PC-3 (cell line): ENCODE results near the gene TRIM39. TPM values are rescaled to one million over a fixed set of nuclear protein-coding genes. Genes with fewer than 3 reads are reported as not detected.

Source experiments
- ATAC-seq: fragments of 200-7000 bp; cut with Tn5 transposase; 2 replicates; pipeline ENCODE4 v1.9.1; 2020; ENCODE audit warnings: mild to moderate bottlenecking, moderate library complexity
- BruUV-seq: library from RNA; stranded (reverse); fragments of 400-500 nt; replicated peaks from 2 replicates; lab custom pipeline; 2021; lab: Mats Ljungman, UMichigan
- CTCF ChIA-PET: fragments of 300-600 bp; sonication (Branson Sonifier 250); formaldehyde crosslinking; loops from one replicate; lab custom pipeline; 2022; ENCODE audit warnings: antibody characterized with exemption; lab: Charles Lee
- POLR2A ChIA-PET: fragments of 300-600 bp; sonication (Branson Sonifier 250); formaldehyde crosslinking; loops from one replicate; lab custom pipeline; 2022; ENCODE audit warnings: antibody characterized with exemption; ENCODE audit not compliant: unreplicated experiment; lab: Charles Lee
- DNase-seq: peaks from one replicate; pipeline ENCODE4 v3.0.0-alpha.2; 2015
- H2AFZ ChIP-seq: fragments of 300-600 bp; sonication (generic); 2 replicates; pipeline ENCODE4 v1.6.0; 2016; ENCODE audit warnings: antibody characterized with exemption, low read length
- H3F3A ChIP-seq: fragments of 300-600 bp; sonication (generic); one replicate; pipeline ENCODE4 v1.6.0; 2017; ENCODE audit warnings: antibody characterized with exemption, low read length, control low read depth, mild to moderate bottlenecking; ENCODE audit not compliant: unreplicated experiment
- H3K27ac ChIP-seq: fragments of 300-600 bp; sonication (generic); 2 replicates; pipeline ENCODE4 v1.5.1; 2016; ENCODE audit warnings: mild to moderate bottlenecking, low read length
- H3K27me3 ChIP-seq: fragments of 300-600 bp; sonication (generic); 2 replicates; pipeline ENCODE4 v1.6.1; 2016; ENCODE audit warnings: low read length, mixed read lengths
- H3K36me3 ChIP-seq: fragments of 300-600 bp; sonication (generic); 2 replicates; pipeline ENCODE4 v1.6.1; 2016; ENCODE audit warnings: low read depth, mixed run types, low read length, mixed read lengths
- H3K4me1 ChIP-seq: fragments of 300-600 bp; sonication (generic); 2 replicates; pipeline ENCODE4 v1.5.1; 2016; ENCODE audit warnings: low read length; ENCODE audit not compliant: insufficient read depth
- H3K4me2 ChIP-seq: fragments of 300-600 bp; sonication (generic); 2 replicates; pipeline ENCODE4 v1.6.0; 2016; ENCODE audit warnings: low read length
- H3K4me3 ChIP-seq: fragments of 300-600 bp; sonication (generic); 2 replicates; pipeline ENCODE4 v1.5.1; 2016; ENCODE audit warnings: mild to moderate bottlenecking, low read length, mixed read lengths
- H3K79me2 ChIP-seq: fragments of 300-600 bp; sonication (generic); 2 replicates; pipeline ENCODE4 v1.6.1; 2017; ENCODE audit warnings: low read length, mixed read lengths
- H3K9ac ChIP-seq: fragments of 300-600 bp; sonication (generic); 2 replicates; pipeline ENCODE4 v1.6.0; 2016; ENCODE audit warnings: mild to moderate bottlenecking, low read length
- H3K9me2 ChIP-seq: fragments of 300-600 bp; sonication (generic); replicated peaks from 2 replicates; pipeline ENCODE4 v1.6.1; 2016; ENCODE audit warnings: mixed run types, low read length, mixed read lengths
- H3K9me3 ChIP-seq: fragments of 300-600 bp; sonication (generic); 2 replicates; pipeline ENCODE4 v1.6.1; 2016; ENCODE audit warnings: low read length, mixed read lengths
- H4K20me1 ChIP-seq: fragments of 300-600 bp; sonication (generic); 2 replicates; pipeline ENCODE4 v1.6.1; 2016; ENCODE audit warnings: low read length, mixed read lengths
- EZH2 ChIP-seq: fragments of 300-600 bp; sonication (generic); IDR thresholded peaks from one replicate; pipeline ENCODE4 v1.6.1; 2017; ENCODE audit warnings: antibody characterized with exemption, mild to moderate bottlenecking, low read length; ENCODE audit not compliant: unreplicated experiment
- EZH2phosphoT487 ChIP-seq: fragments of 300-600 bp; sonication (generic); IDR thresholded peaks from 2 replicates; pipeline ENCODE4 v1.6.1; 2018; ENCODE audit warnings: mild to moderate bottlenecking, antibody characterized with exemption, low read length, borderline replicate concordance
- intact Hi-C: fragments of 100-400 bp; cut with micrococcal nuclease; formaldehyde crosslinking; loops from 2 replicates; pipeline ENCODE4 v1.9.0; 2023
- total RNA-seq: library from RNA; depleted of rRNA; stranded (reverse); fragments of >200 nt; gene quantifications from 2 replicates; pipeline ENCODE4 v1.2.3, GENCODE V29; 2014
- TF ChIP-seq, protein P1 (sequence below): fragments of 300-600 bp; sonication (generic); conservative IDR thresholded peaks from 2 replicates; pipeline ENCODE4 v1.5.1; 2017; ENCODE audit warnings: antibody characterized with exemption, low read depth, mild to moderate bottlenecking, low read length

Gene TRIM39
- total RNA-seq, 1 experiment from 2014 or later = 24.8 TPM

DNA sequence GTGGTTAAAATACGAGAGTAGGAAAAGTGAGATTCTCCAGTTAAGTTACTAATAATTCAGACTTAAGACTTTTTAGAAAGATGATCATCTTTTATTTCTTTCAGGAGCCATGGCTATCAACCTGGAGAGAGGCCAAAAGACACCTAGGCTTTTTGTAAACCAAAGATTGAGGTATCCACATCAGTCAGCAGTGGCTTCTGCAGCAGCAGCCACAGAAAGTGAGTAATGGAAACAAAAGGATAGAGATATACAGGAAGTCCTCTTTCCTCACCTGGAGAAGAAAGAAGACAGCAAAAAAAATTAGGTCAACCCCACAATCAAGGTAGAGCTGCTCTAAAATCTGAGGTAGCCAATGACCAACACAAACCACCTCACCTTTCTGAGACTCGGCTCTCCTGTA lies 22.7 kb upstream of the TRIM39 start:
- intact Hi-C loops = no loop called here
- Histone ChIP-seq H3K9ac (no peak overlapping the region), H3K4me1 (no peaks in the 10 kb centered on the region), H3K27me3 (no peaks in the 10 kb centered on the region), H3K27ac (no peak overlapping the region), H3K9me3 (no peaks in the 10 kb centered on the region), H3K4me3 (no peak overlapping the region), H3K36me3 (peaks cover 7% of the 10 kb centered on the region), H3K4me2 (no peak overlapping the region), H3F3A (no peaks in the 10 kb centered on the region), H2AFZ (no peak overlapping the region), H3K9me2 (no peaks in the 10 kb centered on the region), H3K79me2 (peaks cover 6% of the 10 kb centered on the region), H4K20me1 (peaks cover 3% of the 10 kb centered on the region; the same call in 1 of the 2 replicates)
- CTCF ChIA-PET = no interaction called here
- POLR2A ChIA-PET = no interaction called here
- ATAC-seq = no peak
- DNase-seq = no peak
- TF ChIP-seq, protein P1, sequence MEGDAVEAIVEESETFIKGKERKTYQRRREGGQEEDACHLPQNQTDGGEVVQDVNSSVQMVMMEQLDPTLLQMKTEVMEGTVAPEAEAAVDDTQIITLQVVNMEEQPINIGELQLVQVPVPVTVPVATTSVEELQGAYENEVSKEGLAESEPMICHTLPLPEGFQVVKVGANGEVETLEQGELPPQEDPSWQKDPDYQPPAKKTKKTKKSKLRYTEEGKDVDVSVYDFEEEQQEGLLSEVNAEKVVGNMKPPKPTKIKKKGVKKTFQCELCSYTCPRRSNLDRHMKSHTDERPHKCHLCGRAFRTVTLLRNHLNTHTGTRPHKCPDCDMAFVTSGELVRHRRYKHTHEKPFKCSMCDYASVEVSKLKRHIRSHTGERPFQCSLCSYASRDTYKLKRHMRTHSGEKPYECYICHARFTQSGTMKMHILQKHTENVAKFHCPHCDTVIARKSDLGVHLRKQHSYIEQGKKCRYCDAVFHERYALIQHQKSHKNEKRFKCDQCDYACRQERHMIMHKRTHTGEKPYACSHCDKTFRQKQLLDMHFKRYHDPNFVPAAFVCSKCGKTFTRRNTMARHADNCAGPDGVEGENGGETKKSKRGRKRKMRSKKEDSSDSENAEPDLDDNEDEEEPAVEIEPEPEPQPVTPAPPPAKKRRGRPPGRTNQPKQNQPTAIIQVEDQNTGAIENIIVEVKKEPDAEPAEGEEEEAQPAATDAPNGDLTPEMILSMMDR = no peak
- TF ChIP-seq EZH2phosphoT487 (no peak), EZH2 (no peak)
- no TSS peak for BruUV-seq

- peaks cover 67% of the 10 kb centered on the region for H3K79me2 ChIP-seq
- H4K20me1 ChIP-seq = peaks cover 15% of the 10 kb centered on the region; the same call in 1 of the 2 replicates
- no peak overlapping the region for H3K4me2 ChIP-seq
- H3K9me3 ChIP-seq = no peaks in the 10 kb centered on the region
- ATAC-seq (no peak), DNase-seq (no peak)
- no peaks in the 10 kb centered on the region for H3K27me3 ChIP-seq
- intact Hi-C loops = no loop called here
- no peak overlapping the region for H3K4me3 ChIP-seq
- H3K9me2 ChIP-seq = no peaks in the 10 kb centered on the region
- no peak overlapping the region for H3K9ac ChIP-seq
- ChIA-PET CTCF (no interaction called here), POLR2A (no interaction called here)
- H3K36me3 ChIP-seq = peaks cover 36% of the 10 kb centered on the region
- H3F3A ChIP-seq = no peaks in the 10 kb centered on the region
- BruUV-seq = no TSS peak
- TF ChIP-seq EZH2phosphoT487 (no peak), EZH2 (no peak)
- TF ChIP-seq, protein P1 = no peak
- no peak overlapping the region for H2AFZ ChIP-seq
- H3K4me1 ChIP-seq = no peaks in the 10 kb centered on the region
- no peak overlapping the region for H3K27ac ChIP-seq
Observed at GRCh38 chr6:30311101-30311500, 15.6 kb upstream of the TRIM39 start.

- Histone ChIP-seq H3K27ac (no peak overlapping the region), H3K79me2 (peaks cover 73% of the 10 kb centered on the region), H3K9ac (no peak overlapping the region), H3K4me2 (no peak overlapping the region), H4K20me1 (peaks cover 20% of the 10 kb centered on the region; the same call in 1 of the 2 replicates), H3K9me3 (no peaks in the 10 kb centered on the region), H2AFZ (no peak overlapping the region), H3K9me2 (no peaks in the 10 kb centered on the region), H3K36me3 (peaks cover 41% of the 10 kb centered on the region), H3K4me3 (no peak overlapping the region), H3K4me1 (no peaks in the 10 kb centered on the region), H3K27me3 (no peaks in the 10 kb centered on the region), H3F3A (no peaks in the 10 kb centered on the region)
- no TSS peak for BruUV-seq
- DNase-seq = no peak
- no peak for ATAC-seq
- ChIA-PET CTCF (no interaction called here), POLR2A (no interaction called here)
- TF ChIP-seq EZH2phosphoT487 = no peak
- TF ChIP-seq, protein P1 = no peak
- no peak for TF ChIP-seq EZH2
- intact Hi-C loops = no loop called here
Observed at GRCh38 chr6:30311671-30312070, 15.1 kb upstream of the TRIM39 start.
